GM23248 (cell line): ENCODE data around the gene RAPGEF4. TPM values are rescaled to one million over a fixed set of nuclear protein-coding genes. Genes with fewer than 3 reads are reported as not detected.
A peak's percentile ranks its signal among the peaks of the same experiment; 100 is the strongest.

Source experiments
- DNase-seq: peaks from one replicate; pipeline ENCODE4 v3.0.0-alpha.2; 2015
- H2AFZ ChIP-seq: fragments of 200-600 bp; sonication (generic); 2 replicates; pipeline ENCODE4 v1.6.1; 2016; ENCODE audit warnings: antibody characterized with exemption
- H3F3A ChIP-seq: fragments of 200-600 bp; sonication (generic); 2 replicates; pipeline ENCODE4 v1.6.1; 2016; ENCODE audit warnings: mild to moderate bottlenecking, antibody characterized with exemption, mixed run types; ENCODE audit not compliant: insufficient read depth
- H3K27ac ChIP-seq: fragments of 200-600 bp; sonication (generic); 2 replicates; pipeline ENCODE4 v1.5.1; 2016; ENCODE audit warnings: mild to moderate bottlenecking
- H3K27me3 ChIP-seq: fragments of 200-600 bp; sonication (generic); replicated peaks from 2 replicates; pipeline ENCODE4 v1.6.1; 2016; ENCODE audit warnings: mild to moderate bottlenecking; ENCODE audit not compliant: insufficient read depth
- H3K36me3 ChIP-seq: fragments of 200-600 bp; sonication (generic); 2 replicates; pipeline ENCODE4 v1.6.1; 2016; ENCODE audit warnings: low read depth, mild to moderate bottlenecking
- H3K4me1 ChIP-seq: fragments of 200-600 bp; sonication (generic); 2 replicates; pipeline ENCODE4 v1.6.1; 2016; ENCODE audit warnings: mild to moderate bottlenecking; ENCODE audit not compliant: insufficient read depth
- H3K4me2 ChIP-seq: fragments of 200-600 bp; sonication (generic); one replicate; pipeline ENCODE4 v1.6.1; 2016; ENCODE audit warnings: mild to moderate bottlenecking; ENCODE audit not compliant: unreplicated experiment
- H3K4me3 ChIP-seq: fragments of 200-600 bp; sonication (generic); 2 replicates; pipeline ENCODE4 v1.5.1; 2016; ENCODE audit warnings: mild to moderate bottlenecking
- H3K79me2 ChIP-seq: fragments of 200-600 bp; sonication (generic); 2 replicates; pipeline ENCODE4 v1.6.1; 2016; ENCODE audit warnings: mild to moderate bottlenecking; ENCODE audit not compliant: insufficient read depth
- H3K9ac ChIP-seq: fragments of 200-600 bp; sonication (generic); 2 replicates; pipeline ENCODE4 v1.6.1; 2016; ENCODE audit warnings: mild to moderate bottlenecking
- H3K9me2 ChIP-seq: fragments of 200-600 bp; sonication (generic); 2 replicates; pipeline ENCODE4 v1.6.1; 2016; ENCODE audit warnings: mixed run types, mild to moderate bottlenecking, moderate library complexity; ENCODE audit not compliant: insufficient read depth
- H3K9me3 ChIP-seq: fragments of 200-600 bp; sonication (generic); one replicate; pipeline ENCODE4 v1.6.1; 2017; ENCODE audit warnings: low read depth
- H4K20me1 ChIP-seq: fragments of 200-600 bp; sonication (generic); 2 replicates; pipeline ENCODE4 v1.6.0; 2016; ENCODE audit not compliant: insufficient read depth
- EZH2 ChIP-seq: fragments of 200-600 bp; sonication (generic); IDR thresholded peaks from 2 replicates; pipeline ENCODE4 v1.6.1; 2018; ENCODE audit warnings: antibody characterized with exemption, mild to moderate bottlenecking; ENCODE audit not compliant: insufficient read depth, poor library complexity, severe bottlenecking
- EZH2phosphoT487 ChIP-seq: fragments of 200-600 bp; sonication (generic); IDR thresholded peaks from 2 replicates; pipeline ENCODE4 v1.6.1; 2018; ENCODE audit warnings: antibody characterized with exemption, moderate library complexity, mild to moderate bottlenecking, low read depth; ENCODE audit not compliant: insufficient read depth
- WGBS, 2 experiments: methylation state at CpG; one replicate each; pipeline ENCODE4 v1.1.6; 2015 to 2017; ENCODE audit warnings: low lambda C conversion rate in 2 of 2, low coverage in 1 of 2; ENCODE audit errors: missing lambda C conversion rate in 2 of 2; 5-methylcytosine and 5-hydroxymethylcytosine counted together
- in situ Hi-C: fragments of 300-500 bp; cut with MboI; formaldehyde crosslinking; loops from 2 replicates; pipeline ENCODE4 v1.15.0; 2020
- polyA plus RNA-seq: library from polyadenylated mRNA; unstranded; fragments of >200 nt; fragmentation: Nextera tagmentation; extraction: Ambion mirVana; gene quantifications from 2 replicates; pipeline ENCODE4 v1.2.1, GENCODE V29; 2016
- total RNA-seq: library from RNA; depleted of rRNA; stranded (reverse); fragments of >200 nt; shearing (Covaris generic); gene quantifications from 2 replicates; pipeline ENCODE4 v1.2.3, GENCODE V29; 2014

RAPGEF4 gene
- total and polyA plus RNA-seq, 2 experiments from 2014 or later, result 2.2 TPM; not detected in 1

DNA sequence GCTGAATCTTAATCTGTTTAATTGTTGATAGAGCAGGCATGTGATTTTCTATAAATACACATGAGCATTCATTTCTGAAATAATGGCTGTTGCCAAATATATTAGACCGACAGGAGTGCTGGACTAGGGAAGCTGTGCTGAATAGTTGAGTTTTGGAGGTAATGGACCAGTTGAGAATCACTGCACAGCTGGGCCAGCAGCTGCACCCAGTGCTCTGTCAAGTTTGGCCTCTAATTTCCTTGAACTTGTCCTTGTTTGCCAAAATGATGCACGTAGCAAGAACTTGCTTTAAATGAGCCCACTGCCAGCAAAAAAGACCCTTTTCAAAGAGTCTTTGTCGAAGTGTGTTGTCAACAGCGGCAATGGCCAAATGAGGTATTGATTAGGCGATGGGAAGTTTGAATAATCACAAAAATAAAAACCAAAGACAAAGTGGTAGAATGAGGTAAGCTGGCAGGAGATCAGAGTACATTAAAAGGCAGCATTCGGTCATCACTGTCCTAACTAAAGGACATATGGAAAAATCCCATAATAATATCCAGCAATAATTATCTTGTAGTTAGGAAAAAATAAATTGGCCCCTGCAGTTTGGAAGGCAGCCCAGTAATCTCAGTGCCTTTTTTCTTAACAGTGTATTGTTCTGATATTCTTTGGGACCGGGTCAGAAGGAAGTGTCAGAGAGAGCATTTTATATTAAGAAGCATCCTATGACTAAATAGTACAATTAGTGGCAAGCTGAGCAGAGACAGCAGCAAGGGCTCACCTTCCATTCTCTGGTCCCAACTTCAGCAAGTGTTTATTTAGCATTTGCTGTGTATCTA lies 126.2 kb downstream of the RAPGEF4 start:
- no peaks in the 10 kb centered on the region for H3K9me2 ChIP-seq
- no peaks in the 10 kb centered on the region for H3K27me3 ChIP-seq
- TF ChIP-seq EZH2phosphoT487, result no peak
- no peak for TF ChIP-seq EZH2
- H3K4me2 ChIP-seq, result no peak overlapping the region
- no peak overlapping the region for H3K4me3 ChIP-seq
- DNase-seq, result no peak
- H3K4me1 ChIP-seq, result no peaks in the 10 kb centered on the region
- no peaks in the 10 kb centered on the region for H3F3A ChIP-seq
- H3K79me2 ChIP-seq, result no peaks in the 10 kb centered on the region
- 70 to 73% methylated on average over 7 of the region's 7 CpGs for WGBS, 2 experiments
- in situ Hi-C loops, result no loop called here
- no peak overlapping the region for H2AFZ ChIP-seq
- H3K36me3 ChIP-seq, result no peaks in the 10 kb centered on the region
- no peaks in the 10 kb centered on the region for H3K9me3 ChIP-seq
- no peaks in the 10 kb centered on the region for H4K20me1 ChIP-seq
- no peak overlapping the region for H3K27ac ChIP-seq
- H3K9ac ChIP-seq, result no peak overlapping the region

DNA sequence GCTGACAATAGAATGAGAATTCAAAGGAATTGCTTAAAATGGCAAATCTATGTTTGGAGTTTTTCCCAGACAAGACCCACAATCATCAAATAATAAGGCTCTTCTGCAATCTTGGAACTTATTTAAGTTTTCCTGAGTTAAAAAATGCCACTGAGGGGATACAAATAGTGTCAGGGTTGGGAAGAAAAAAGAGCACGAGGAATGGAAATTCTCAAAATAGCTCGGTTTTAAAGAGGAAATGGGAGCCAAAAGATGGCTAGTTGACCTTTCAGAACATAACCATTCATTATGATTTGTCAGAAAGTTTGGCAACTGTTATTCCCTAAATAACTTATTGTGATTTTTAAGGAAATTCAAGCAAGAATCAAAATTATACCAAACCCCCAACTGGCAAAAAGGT lies 127.7 kb downstream of the RAPGEF4 start:
- no peak overlapping the region for H3K27ac ChIP-seq
- WGBS, 2 experiments, result 18 to 31% methylated on average over 2 of the region's 2 CpGs
- no peaks in the 10 kb centered on the region for H3K36me3 ChIP-seq
- TF ChIP-seq EZH2 (no peak), EZH2phosphoT487 (no peak)
- no peak overlapping the region for H2AFZ ChIP-seq
- no peak overlapping the region for H3K4me3 ChIP-seq
- DNase-seq, result no peak
- no peaks in the 10 kb centered on the region for H3K4me1 ChIP-seq
- no peak overlapping the region for H3K4me2 ChIP-seq
- in situ Hi-C loops, result no loop called here
- no peaks in the 10 kb centered on the region for H3F3A ChIP-seq
- H3K9ac ChIP-seq, result no peak overlapping the region
- H3K9me2 ChIP-seq, result no peaks in the 10 kb centered on the region
- H3K27me3 ChIP-seq, result no peaks in the 10 kb centered on the region
- no peaks in the 10 kb centered on the region for H4K20me1 ChIP-seq
- H3K9me3 ChIP-seq, result no peaks in the 10 kb centered on the region
- H3K79me2 ChIP-seq, result no peaks in the 10 kb centered on the region

DNA sequence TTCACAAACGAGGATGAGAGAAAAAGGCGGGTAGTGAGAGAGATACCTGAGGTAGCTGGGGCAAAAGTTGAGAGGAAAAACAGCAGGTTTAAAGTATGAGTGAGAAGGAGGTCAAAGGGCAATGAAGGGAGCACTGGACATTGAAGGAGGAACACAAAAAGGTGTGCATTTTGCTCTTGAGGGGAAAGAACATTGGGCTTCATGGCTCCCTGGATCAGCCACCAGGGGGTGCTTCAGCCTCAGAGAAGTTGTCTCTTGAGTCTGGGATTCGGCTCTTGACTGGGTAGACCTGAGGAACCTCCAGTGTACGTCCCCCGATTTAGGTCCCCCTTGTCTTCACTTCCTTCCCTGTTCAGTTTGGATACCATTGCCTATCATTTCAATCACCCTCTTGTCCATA lies 128.5 kb downstream of the RAPGEF4 start:
- Histone ChIP-seq H3K27me3 (no peaks in the 10 kb centered on the region), H3K27ac (no peak overlapping the region), H3K4me2 (no peak overlapping the region), H3F3A (no peaks in the 10 kb centered on the region), H4K20me1 (no peaks in the 10 kb centered on the region), H3K9ac (no peak overlapping the region), H3K9me3 (no peaks in the 10 kb centered on the region), H3K36me3 (no peaks in the 10 kb centered on the region), H3K79me2 (no peaks in the 10 kb centered on the region), H2AFZ (no peak overlapping the region), H3K9me2 (no peaks in the 10 kb centered on the region), H3K4me1 (no peaks in the 10 kb centered on the region), H3K4me3 (no peak overlapping the region)
- TF ChIP-seq EZH2phosphoT487 (no peak), EZH2 (no peak)
- in situ Hi-C loops, result no loop called here
- peak; percentile 61 for DNase-seq
- WGBS, 2 experiments, result 46 to 62% methylated on average over 5 of the region's 5 CpGs

GRCh38 chr2:172865422-172865821 lies 129.8 kb downstream of the RAPGEF4 start:
- Histone ChIP-seq H3K27me3 (no peaks in the 10 kb centered on the region), H4K20me1 (no peaks in the 10 kb centered on the region), H3K4me2 (no peak overlapping the region), H2AFZ (no peak overlapping the region), H3K36me3 (no peaks in the 10 kb centered on the region), H3K9me3 (no peaks in the 10 kb centered on the region), H3K4me1 (no peaks in the 10 kb centered on the region), H3F3A (no peaks in the 10 kb centered on the region), H3K4me3 (no peak overlapping the region), H3K27ac (no peak overlapping the region), H3K9me2 (no peaks in the 10 kb centered on the region), H3K9ac (no peak overlapping the region), H3K79me2 (no peaks in the 10 kb centered on the region)
- no peak for TF ChIP-seq EZH2phosphoT487
- no peak for TF ChIP-seq EZH2
- DNase-seq, result peak; percentile 25
- in situ Hi-C loops, result no loop called here
- 64 to 69% methylated on average over 3 of the region's 3 CpGs for WGBS, 2 experiments
